GM12864 (cell line): ENCODE measurements around the gene SLC39A11.

Experiments used
- DNase-seq: peaks from one replicate; pipeline ENCODE4 v3.0.0-alpha.2; 2011; ENCODE audit warnings: low read depth
- H3K4me3 ChIP-seq: 2 replicates; pipeline ENCODE4 v1.5.1; 2011; ENCODE audit warnings: mild to moderate bottlenecking, low read depth, low read length, control low read depth
- CTCF ChIP-seq: IDR thresholded peaks from 2 replicates; pipeline ENCODE4 v1.5.1; 2011; ENCODE audit warnings: low read depth, mild to moderate bottlenecking, moderate library complexity, low read length, control low read depth, inconsistent platforms; ENCODE audit errors: missing control alignments

Gene SLC39A11

DNA sequence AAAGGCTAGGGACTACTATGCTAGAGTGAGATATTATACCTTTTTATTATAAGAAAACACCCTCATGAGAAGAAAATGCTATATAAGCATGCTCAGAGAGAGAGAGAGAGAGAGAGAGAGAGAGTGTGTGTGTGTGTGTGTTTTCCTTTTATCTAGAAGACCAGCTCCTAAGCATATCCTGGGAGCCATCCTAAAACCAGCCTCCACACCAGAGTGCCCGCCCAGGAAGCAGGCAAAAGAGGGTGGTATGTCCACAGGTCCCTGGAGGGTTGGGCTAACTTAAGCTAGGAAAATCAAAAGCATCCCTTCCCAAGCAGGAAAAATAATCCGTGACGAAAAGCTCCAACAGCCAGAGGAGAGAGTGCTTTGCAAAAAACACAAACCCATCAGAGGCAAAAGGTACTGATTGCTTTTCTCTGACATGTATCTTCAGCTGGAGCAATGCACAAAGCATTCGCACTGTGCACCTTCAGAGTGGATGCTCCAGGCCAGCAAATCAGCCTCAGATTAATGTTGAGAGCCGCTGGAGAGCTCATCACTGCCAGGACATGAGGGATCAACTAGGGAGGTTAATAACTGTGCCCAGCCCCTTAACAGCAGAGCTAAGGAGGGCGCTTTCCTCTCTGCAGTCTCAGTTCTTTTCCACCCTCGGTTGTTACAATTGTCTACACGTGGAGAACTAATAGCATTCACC, 125.1 kb downstream of the SLC39A11 start:
- no peak for TF ChIP-seq CTCF
- DNase-seq, result no peak
- no peak overlapping the region for H3K4me3 ChIP-seq

- DNase-seq, result no peak
- no peak overlapping the region for H3K4me3 ChIP-seq
- TF ChIP-seq CTCF, result no peak
These were observed 130.4 kb downstream of the SLC39A11 start for GRCh38 chr17:72962106-72962505.

- TF ChIP-seq CTCF, result no peak
- H3K4me3 ChIP-seq, result no peak overlapping the region
- no peak for DNase-seq
These were observed 136.9 kb downstream of the SLC39A11 start for GRCh38 chr17:72955391-72956140.

GRCh38 chr17:72954579-72954978, 137.9 kb downstream of the SLC39A11 start:
- no peak for DNase-seq
- no peak overlapping the region for H3K4me3 ChIP-seq
- TF ChIP-seq CTCF, result no peak

- TF ChIP-seq CTCF, result no peak
- no peak overlapping the region for H3K4me3 ChIP-seq
- DNase-seq, result no peak
These were observed 138.9 kb downstream of the SLC39A11 start for GRCh38 chr17:72953621-72954020.

GRCh38 chr17:72952641-72953315, 139.7 kb downstream of the SLC39A11 start:
- no peak for DNase-seq
- no peak overlapping the region for H3K4me3 ChIP-seq
- no peak for TF ChIP-seq CTCF
